ENCODE measurements around the gene TNFRSF19.
"Not testable (repeated sequence)": the region's sequence is repeated elsewhere in the genome, so short reads cannot be mapped to it uniquely, and the experiment has no call there.

TNFRSF19 gene

GRCh38 chr13:23592596-23592995 lies 22.4 kb downstream of the TNFRSF19 start:
- no peak overlapping the region for H3K9ac ChIP-seq
- no peak for TF ChIP-seq CTCF (conservative IDR thresholded peaks at IDR 0.05; ENCODE audit: low read depth, low read length)
- H3K36me3 ChIP-seq (ENCODE audit: insufficient read depth) = no peaks in the 10 kb centered on the region
- no peaks in the 10 kb centered on the region for H3K79me2 ChIP-seq (ENCODE audit: insufficient read depth, low read depth)
- no peak overlapping the region for H3K4me3 ChIP-seq (IDR thresholded peaks at IDR 0.05; ENCODE audit: insufficient read depth, low read depth, low read length)
- H4K20me1 ChIP-seq (ENCODE audit: insufficient read depth) = no peaks in the 10 kb centered on the region
- no peaks in the 10 kb centered on the region for H3K27me3 ChIP-seq (ENCODE audit: insufficient read depth, low read depth)
- H3K27ac ChIP-seq = no peak overlapping the region
- H3K4me2 ChIP-seq = no peak overlapping the region
- H2AFZ ChIP-seq (ENCODE audit: low read depth) = no peak overlapping the region
- H3K4me1 ChIP-seq (ENCODE audit: low read depth, poor library complexity, severe bottlenecking) = no peaks in the 10 kb centered on the region

- no peaks in the 10 kb centered on the region for H3K27me3 ChIP-seq (ENCODE audit: insufficient read depth, low read depth)
- H3K4me1 ChIP-seq (ENCODE audit: low read depth, poor library complexity, severe bottlenecking) = no peaks in the 10 kb centered on the region
- H3K4me3 ChIP-seq (IDR thresholded peaks at IDR 0.05; ENCODE audit: insufficient read depth, low read depth, low read length) = no peak overlapping the region
- no peak overlapping the region for H3K9ac ChIP-seq
- no peak for TF ChIP-seq CTCF (conservative IDR thresholded peaks at IDR 0.05; ENCODE audit: low read depth, low read length)
- no peaks in the 10 kb centered on the region for H3K36me3 ChIP-seq (ENCODE audit: insufficient read depth)
- H4K20me1 ChIP-seq (ENCODE audit: insufficient read depth) = no peaks in the 10 kb centered on the region
- H3K79me2 ChIP-seq (ENCODE audit: insufficient read depth, low read depth) = no peaks in the 10 kb centered on the region
- H3K4me2 ChIP-seq = no peak overlapping the region
- no peak overlapping the region for H3K27ac ChIP-seq
- H2AFZ ChIP-seq (ENCODE audit: low read depth) = no peak overlapping the region
These were observed 22.9 kb downstream of the TNFRSF19 start for GRCh38 chr13:23593148-23593547.

- not testable (repeated sequence) for H3K27ac ChIP-seq; H3K4me2 ChIP-seq; H3K9ac ChIP-seq; H3K79me2 ChIP-seq (ENCODE audit: insufficient read depth, low read depth); H2AFZ ChIP-seq (ENCODE audit: low read depth); H4K20me1 ChIP-seq (ENCODE audit: insufficient read depth); H3K27me3 ChIP-seq (ENCODE audit: insufficient read depth, low read depth); H3K36me3 ChIP-seq (ENCODE audit: insufficient read depth); H3K4me3 ChIP-seq (IDR thresholded peaks at IDR 0.05; ENCODE audit: insufficient read depth, low read depth, low read length); H3K4me1 ChIP-seq (ENCODE audit: low read depth, poor library complexity, severe bottlenecking)
These were observed 24.1 kb downstream of the TNFRSF19 start for GRCh38 chr13:23594290-23594689.

- Histone ChIP-seq H3K27me3 (ENCODE audit: insufficient read depth, low read depth) (no peaks in the 10 kb centered on the region), H3K79me2 (ENCODE audit: insufficient read depth, low read depth) (no peaks in the 10 kb centered on the region), H3K4me3 (IDR thresholded peaks at IDR 0.05; ENCODE audit: insufficient read depth, low read depth, low read length) (no peak overlapping the region), H3K9ac (no peak overlapping the region), H3K36me3 (ENCODE audit: insufficient read depth) (no peaks in the 10 kb centered on the region), H3K4me2 (no peak overlapping the region), H3K27ac (no peak overlapping the region), H3K4me1 (ENCODE audit: low read depth, poor library complexity, severe bottlenecking) (no peaks in the 10 kb centered on the region), H4K20me1 (ENCODE audit: insufficient read depth) (no peaks in the 10 kb centered on the region), H2AFZ (ENCODE audit: low read depth) (no peak overlapping the region)
- TF ChIP-seq CTCF (conservative IDR thresholded peaks at IDR 0.05; ENCODE audit: low read depth, low read length) = no peak
These were observed 28.2 kb downstream of the TNFRSF19 start for GRCh38 chr13:23598369-23598768.

GRCh38 chr13:23599083-23599925 lies 29.1 kb downstream of the TNFRSF19 start:
- Histone ChIP-seq H3K36me3 (ENCODE audit: insufficient read depth) (no peaks in the 10 kb centered on the region), H3K27ac (no peak overlapping the region), H2AFZ (ENCODE audit: low read depth) (no peak overlapping the region), H3K9ac (no peak overlapping the region), H4K20me1 (ENCODE audit: insufficient read depth) (no peaks in the 10 kb centered on the region), H3K4me1 (ENCODE audit: low read depth, poor library complexity, severe bottlenecking) (no peaks in the 10 kb centered on the region), H3K79me2 (ENCODE audit: insufficient read depth, low read depth) (no peaks in the 10 kb centered on the region), H3K4me3 (IDR thresholded peaks at IDR 0.05; ENCODE audit: insufficient read depth, low read depth, low read length) (no peak overlapping the region), H3K4me2 (no peak overlapping the region), H3K27me3 (ENCODE audit: insufficient read depth, low read depth) (no peaks in the 10 kb centered on the region)
- no peak for TF ChIP-seq CTCF (conservative IDR thresholded peaks at IDR 0.05; ENCODE audit: low read depth, low read length)
